IMR-90 (cell line): ENCODE data around the gene FYCO1. TPM values are rescaled to one million over a fixed set of nuclear protein-coding genes. Genes with fewer than 3 reads are reported as not detected.
A peak's percentile ranks its signal among the peaks of the same experiment; 100 is the strongest.

Experiments used
- ATAC-seq: fragments of 200-7000 bp; cut with Tn5 transposase; 2 replicates; pipeline ENCODE4 v1.9.1; 2020; ENCODE audit warnings: low read depth, mild to moderate bottlenecking, moderate library complexity
- BruUV-seq: library from RNA; stranded (reverse); fragments of 400-500 nt; replicated peaks from 2 replicates; lab custom pipeline; 2021; lab: Mats Ljungman, UMichigan
- CTCF ChIA-PET: fragments of 300-600 bp; formaldehyde crosslinking; extraction: SDS; loops from one replicate; lab custom pipeline; 2021; ENCODE audit warnings: antibody characterized with exemption; lab: Yijun Ruan, JAX
- POLR2A ChIA-PET: fragments of 300-600 bp; sonication (Branson Sonifier 250); formaldehyde crosslinking; loops from one replicate; lab custom pipeline; 2022; ENCODE audit warnings: antibody characterized with exemption; ENCODE audit not compliant: unreplicated experiment; lab: Charles Lee
- DNase-seq: peaks from one replicate; pipeline ENCODE4 v3.0.0; 2013
- H2AFZ ChIP-seq: replicated peaks from 2 replicates; pipeline ENCODE3; 2013; ENCODE audit warnings: low read length, mild to moderate bottlenecking; ENCODE audit not compliant: poor library complexity
- H2AK5ac ChIP-seq: 2 replicates; pipeline ENCODE4 v1.6.1; 2013; ENCODE audit warnings: low read depth, low read length, inconsistent platforms
- H2AK9ac ChIP-seq: replicated peaks from 2 replicates; pipeline ENCODE3; 2013; ENCODE audit warnings: mild to moderate bottlenecking, low read depth, low read length, moderate library complexity; ENCODE audit not compliant: poor library complexity
- H2BK120ac ChIP-seq: 2 replicates; pipeline ENCODE4 v1.6.1; 2013; ENCODE audit warnings: low read depth, low read length, inconsistent platforms
- H2BK15ac ChIP-seq: 3 replicates; pipeline ENCODE4 v1.6.1; 2013; ENCODE audit warnings: low read depth, low read length, inconsistent platforms
- H2BK20ac ChIP-seq: 2 replicates; pipeline ENCODE4 v1.6.1; 2013; ENCODE audit warnings: low read depth, mild to moderate bottlenecking, inconsistent platforms, low read length, moderate library complexity
- H2BK5ac ChIP-seq: 2 replicates; pipeline ENCODE4 v1.6.1; 2013; ENCODE audit warnings: mild to moderate bottlenecking, low read depth, low read length, inconsistent platforms; ENCODE audit not compliant: poor library complexity, severe bottlenecking
- H3K14ac ChIP-seq: replicated peaks from 2 replicates; pipeline ENCODE4 v1.6.1; 2013; ENCODE audit warnings: low read depth, low read length, inconsistent platforms
- H3K18ac ChIP-seq: 2 replicates; pipeline ENCODE4 v1.6.1; 2013; ENCODE audit warnings: low read depth, low read length, control low read depth
- H3K23ac ChIP-seq: 2 replicates; pipeline ENCODE4 v1.6.1; 2013; ENCODE audit warnings: low read depth, low read length, inconsistent platforms
- H3K27ac ChIP-seq: 2 replicates; pipeline ENCODE4 v1.5.1; 2013; ENCODE audit warnings: mild to moderate bottlenecking, control low read depth, low read length; ENCODE audit not compliant: insufficient read depth
- H3K27me3 ChIP-seq: 2 replicates; pipeline ENCODE4 v1.6.1; 2013; ENCODE audit warnings: low read length; ENCODE audit not compliant: control insufficient read depth, insufficient read depth
- H3K36me3 ChIP-seq: 2 replicates; pipeline ENCODE4 v1.6.1; 2013; ENCODE audit warnings: low read length, mixed read lengths; ENCODE audit not compliant: control insufficient read depth, insufficient read depth
- H3K4ac ChIP-seq: 2 replicates; pipeline ENCODE4 v1.6.1; 2013; ENCODE audit warnings: low read depth, low read length, inconsistent platforms
- H3K4me1 ChIP-seq: 2 replicates; pipeline ENCODE4 v1.6.1; 2013; ENCODE audit warnings: low read length, mixed read lengths; ENCODE audit not compliant: control insufficient read depth, insufficient read depth
- H3K4me2 ChIP-seq: 2 replicates; pipeline ENCODE4 v1.6.1; 2013; ENCODE audit warnings: low read depth, mild to moderate bottlenecking, control low read depth, low read length, moderate library complexity
- H3K4me3 ChIP-seq: 2 replicates; pipeline ENCODE4 v1.5.1; 2013; ENCODE audit warnings: low read depth, mild to moderate bottlenecking, control low read depth, low read length, moderate library complexity; ENCODE audit not compliant: insufficient read depth
- H3K56ac ChIP-seq: 2 replicates; pipeline ENCODE4 v1.6.1; 2013; ENCODE audit warnings: low read length, inconsistent platforms; ENCODE audit not compliant: insufficient read depth; ENCODE audit errors: extremely low read depth
- H3K79me1 ChIP-seq, 2 experiments: 2 replicates each; pipeline ENCODE4 v1.6.1; 2013; ENCODE audit warnings: low read length in 2 of 2, inconsistent platforms in 1 of 2, low read depth in 1 of 2
- H3K9ac ChIP-seq: 2 replicates; pipeline ENCODE4 v1.6.1; 2013; ENCODE audit warnings: low read depth, low read length, control low read depth
- H3K9me1 ChIP-seq: 2 replicates; pipeline ENCODE4 v1.6.1; 2013; ENCODE audit warnings: low read length, inconsistent platforms; ENCODE audit not compliant: insufficient read depth
- H3K9me3 ChIP-seq: 2 replicates; pipeline ENCODE4 v1.6.1; 2013; ENCODE audit warnings: low read length; ENCODE audit not compliant: control insufficient read depth, insufficient read depth
- H4K20me1 ChIP-seq: 2 replicates; pipeline ENCODE4 v1.6.1; 2013; ENCODE audit warnings: low read length, inconsistent platforms; ENCODE audit not compliant: insufficient read depth
- H4K5ac ChIP-seq: 2 replicates; pipeline ENCODE4 v1.6.1; 2013; ENCODE audit warnings: mild to moderate bottlenecking, low read depth, low read length, control low read depth
- H4K8ac ChIP-seq, 2 experiments: 2 replicates each; pipeline ENCODE4 v1.6.1; 2013; ENCODE audit warnings: low read depth in 2 of 2, low read length in 2 of 2, control low read depth in 1 of 2, inconsistent platforms in 1 of 2
- H4K91ac ChIP-seq: 2 replicates; pipeline ENCODE4 v1.6.1; 2013; ENCODE audit warnings: low read depth, low read length, inconsistent platforms; ENCODE audit not compliant: insufficient read depth
- BHLHE40 ChIP-seq: fragments of 150-350 bp; IDR thresholded peaks from 2 replicates; pipeline ENCODE4 v1.6.1; 2016; ENCODE audit warnings: mild to moderate bottlenecking, low read depth, low read length
- CEBPB ChIP-seq: IDR thresholded peaks from 2 replicates; pipeline ENCODE4 v1.6.1; 2012; ENCODE audit warnings: low read depth, low read length, improper control_type of control experiment
- CHD1 ChIP-seq: IDR thresholded peaks from 2 replicates; pipeline ENCODE4 v1.6.1; 2012; ENCODE audit warnings: low read depth, low read length, improper control_type of control experiment
- FOS ChIP-seq: fragments of 150-350 bp; IDR thresholded peaks from 2 replicates; pipeline ENCODE4 v1.6.1; 2016; ENCODE audit warnings: low read depth, low read length
- MAFK ChIP-seq: IDR thresholded peaks from 2 replicates; pipeline ENCODE4 v1.6.1; 2012; ENCODE audit warnings: low read depth, low read length, improper control_type of control experiment
- MAZ ChIP-seq: IDR thresholded peaks from 2 replicates; pipeline ENCODE4 v1.6.1; 2012; ENCODE audit warnings: low read depth, mild to moderate bottlenecking, low read length, improper control_type of control experiment, moderate library complexity, borderline replicate concordance
- MXI1 ChIP-seq: IDR thresholded peaks from 2 replicates; pipeline ENCODE4 v1.6.1; 2012; ENCODE audit warnings: low read depth, mild to moderate bottlenecking, low read length, moderate library complexity, borderline replicate concordance
- NFE2L2 ChIP-seq: fragments of 150-350 bp; IDR thresholded peaks from 2 replicates; pipeline ENCODE4 v1.6.1; 2016; ENCODE audit warnings: low read depth, mild to moderate bottlenecking, low read length
- POLR2A ChIP-seq: IDR thresholded peaks from 2 replicates; pipeline ENCODE4 v1.6.1; 2012; ENCODE audit warnings: mild to moderate bottlenecking, low read depth, low read length
- RAD21 ChIP-seq: IDR thresholded peaks from 2 replicates; pipeline ENCODE4 v1.6.1; 2012; ENCODE audit warnings: low read length, improper control_type of control experiment
- RCOR1 ChIP-seq: IDR thresholded peaks from 2 replicates; pipeline ENCODE4 v1.6.1; 2012; ENCODE audit warnings: mild to moderate bottlenecking, low read length, improper control_type of control experiment; ENCODE audit not compliant: insufficient replicate concordance
- RFX5 ChIP-seq: IDR thresholded peaks from 2 replicates; pipeline ENCODE4 v1.8.0; 2012; ENCODE audit warnings: low read depth, mild to moderate bottlenecking, low read length, moderate library complexity
- SMC3 ChIP-seq: fragments of 150-350 bp; IDR thresholded peaks from 2 replicates; pipeline ENCODE4 v1.6.1; 2016; ENCODE audit warnings: low read depth, mild to moderate bottlenecking, antibody characterized with exemption, low read length, moderate library complexity
- WGBS, 2 experiments: methylation state at CpG; one replicate each; pipeline versions ENCODE4 v1.1.5 to v1.1.7; 2013; ENCODE audit warnings: missing lambda C conversion rate in 2 of 2; ENCODE audit not compliant: insufficient read length in 1 of 2; ENCODE audit errors: extremely low coverage in 2 of 2; 5-methylcytosine and 5-hydroxymethylcytosine counted together
- dilution Hi-C: fragments of 300-500 bp; cut with HindIII; formaldehyde crosslinking; loops from one replicate; pipeline ENCODE4 v1.14.3; 2018; ENCODE audit warnings: low sequenced_read_pairs; ENCODE audit not compliant: unreplicated experiment
- in situ Hi-C: fragments of 300-500 bp; cut with MboI; formaldehyde crosslinking; loops from 3 replicates; pipeline ENCODE4 v1.14.3; 2019; ENCODE audit warnings: low sequenced_read_pairs, inconsistent platforms, mixed read lengths
- intact Hi-C: fragments of 100-400 bp; cut with micrococcal nuclease; formaldehyde crosslinking; loops from 2 replicates; pipeline ENCODE4 v1.10.0; 2022
- polyA plus RNA-seq, 3 experiments: library from polyadenylated mRNA; depleted of rRNA; stranded (reverse); fragments of >200 nt; gene quantifications; 2 replicates each; pipeline ENCODE4 v1.2.3, GENCODE V29; 2012; ENCODE audit warnings: low replicate concordance in 1 of 3
- total RNA-seq: library from RNA; depleted of rRNA; stranded (reverse); fragments of >200 nt; gene quantifications from 2 replicates; pipeline ENCODE4 v1.2.3, GENCODE V29; 2012
- TF ChIP-seq, protein P1 (sequence below): fragments of 150-350 bp; IDR thresholded peaks from 2 replicates; pipeline ENCODE4 v1.6.1; 2017; ENCODE audit warnings: mild to moderate bottlenecking, antibody characterized with exemption, low read length, low read depth
- TF ChIP-seq, protein P2 (sequence below): conservative IDR thresholded peaks from 2 replicates; pipeline ENCODE4 v1.5.1; 2012; ENCODE audit warnings: mild to moderate bottlenecking, low read depth, low read length, improper control_type of control experiment
- TF ChIP-seq, protein P3 (sequence below): fragments of 150-350 bp; IDR thresholded peaks from 2 replicates; pipeline ENCODE4 v1.6.1; 2016; ENCODE audit warnings: low read depth, mild to moderate bottlenecking, low read length, moderate library complexity, borderline replicate concordance

The FYCO1 gene
- total and polyA plus RNA-seq, 2 of the 4 experiments (the other 2 are of a cell fraction), result 13.7 to 20.1 TPM

DNA sequence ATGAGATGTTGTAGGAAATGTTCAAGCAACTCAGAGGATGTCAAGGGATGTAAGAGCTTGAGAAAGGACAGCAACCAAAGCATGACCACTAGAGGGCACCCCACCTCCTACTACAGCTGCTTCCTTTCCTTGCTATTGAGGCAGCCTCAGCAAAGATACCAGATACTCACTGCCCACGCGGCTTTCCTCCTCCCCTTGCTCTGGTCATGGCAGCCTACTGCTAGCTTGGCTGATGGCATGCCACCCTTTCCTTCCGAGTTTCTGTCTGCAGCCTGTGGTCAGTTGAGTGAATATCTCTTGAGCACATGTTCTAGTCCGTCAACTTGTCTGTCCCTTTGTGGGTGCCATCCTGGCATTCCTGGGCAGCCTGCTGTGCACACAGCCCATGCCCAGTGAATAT, 56.8 kb downstream of the FYCO1 start:
- dilution Hi-C loops, result no loop called here
- in situ Hi-C loops, result no loop called here

More for the DNA sequence above, 56.8 kb downstream of the FYCO1 start:
- Histone ChIP-seq H3K79me1 (no peaks in the 10 kb centered on the region), H2AK5ac (no peak overlapping the region), H2BK5ac (no peak overlapping the region), H3K23ac (no peak overlapping the region), H4K8ac (no peak overlapping the region), H3K27ac (no peak overlapping the region), H3K36me3 (peaks cover 14% of the 10 kb centered on the region), H3K14ac (no peak overlapping the region), H3K4me1 (peaks cover 4% of the 10 kb centered on the region), H2AK9ac (peak overlapping the region; percentile 31), H3K27me3 (no peaks in the 10 kb centered on the region), H2BK120ac (no peak overlapping the region), H3K4ac (peak overlapping the region; percentile 5; the same call in 1 of the 2 replicates), H3K4me2 (no peak overlapping the region), H4K91ac (no peak overlapping the region), H3K18ac (no peak overlapping the region), H3K9me3 (peaks cover 4% of the 10 kb centered on the region; the same call in 1 of the 2 replicates), H2AFZ (peak overlapping the region; percentile 9), H4K5ac (no peak overlapping the region), H2BK20ac (no peak overlapping the region), H2BK15ac (no peak overlapping the region), H3K9me1 (peaks cover 12% of the 10 kb centered on the region; the same call in 1 of the 2 replicates), H4K20me1 (no peaks in the 10 kb centered on the region), H3K4me3 (no peak overlapping the region), H3K56ac (no peak overlapping the region), H3K9ac (no peak overlapping the region)
- ChIA-PET CTCF (interaction anchor here (0.6 to 4.0 kb wide), 13 partner anchors 8 to 432 kb away, joined by 3 to 84 read pairs (median 4); partner anchors contain the start of gene CCR5), POLR2A (no interaction called here)
- ATAC-seq, result peak; percentile 96
- intact Hi-C loops, result loop anchor here (1.0 to 2.0 kb wide), 2 partner anchors 140 to 440 kb away; no protein-coding TSS in a partner anchor
- DNase-seq, result peak; percentile 91
- TF ChIP-seq, protein P1, sequence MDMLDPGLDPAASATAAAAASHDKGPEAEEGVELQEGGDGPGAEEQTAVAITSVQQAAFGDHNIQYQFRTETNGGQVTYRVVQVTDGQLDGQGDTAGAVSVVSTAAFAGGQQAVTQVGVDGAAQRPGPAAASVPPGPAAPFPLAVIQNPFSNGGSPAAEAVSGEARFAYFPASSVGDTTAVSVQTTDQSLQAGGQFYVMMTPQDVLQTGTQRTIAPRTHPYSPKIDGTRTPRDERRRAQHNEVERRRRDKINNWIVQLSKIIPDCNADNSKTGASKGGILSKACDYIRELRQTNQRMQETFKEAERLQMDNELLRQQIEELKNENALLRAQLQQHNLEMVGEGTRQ, result no peak
- TF ChIP-seq BHLHE40 (no peak), CEBPB (no peak), CHD1 (no peak), RCOR1 (no peak), MAFK (peak; percentile 40; the same call in 1 of the 2 replicates), SMC3 (peak; percentile 99), NFE2L2 (no peak), FOS (no peak), POLR2A (no peak), RFX5 (no peak), MXI1 (peak; percentile 60; the same call in 1 of the 2 replicates), MAZ (no peak), RAD21 (peak; percentile 97)
- TF ChIP-seq, protein P2, sequence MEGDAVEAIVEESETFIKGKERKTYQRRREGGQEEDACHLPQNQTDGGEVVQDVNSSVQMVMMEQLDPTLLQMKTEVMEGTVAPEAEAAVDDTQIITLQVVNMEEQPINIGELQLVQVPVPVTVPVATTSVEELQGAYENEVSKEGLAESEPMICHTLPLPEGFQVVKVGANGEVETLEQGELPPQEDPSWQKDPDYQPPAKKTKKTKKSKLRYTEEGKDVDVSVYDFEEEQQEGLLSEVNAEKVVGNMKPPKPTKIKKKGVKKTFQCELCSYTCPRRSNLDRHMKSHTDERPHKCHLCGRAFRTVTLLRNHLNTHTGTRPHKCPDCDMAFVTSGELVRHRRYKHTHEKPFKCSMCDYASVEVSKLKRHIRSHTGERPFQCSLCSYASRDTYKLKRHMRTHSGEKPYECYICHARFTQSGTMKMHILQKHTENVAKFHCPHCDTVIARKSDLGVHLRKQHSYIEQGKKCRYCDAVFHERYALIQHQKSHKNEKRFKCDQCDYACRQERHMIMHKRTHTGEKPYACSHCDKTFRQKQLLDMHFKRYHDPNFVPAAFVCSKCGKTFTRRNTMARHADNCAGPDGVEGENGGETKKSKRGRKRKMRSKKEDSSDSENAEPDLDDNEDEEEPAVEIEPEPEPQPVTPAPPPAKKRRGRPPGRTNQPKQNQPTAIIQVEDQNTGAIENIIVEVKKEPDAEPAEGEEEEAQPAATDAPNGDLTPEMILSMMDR, result peak; percentile 98
- TF ChIP-seq, protein P3, sequence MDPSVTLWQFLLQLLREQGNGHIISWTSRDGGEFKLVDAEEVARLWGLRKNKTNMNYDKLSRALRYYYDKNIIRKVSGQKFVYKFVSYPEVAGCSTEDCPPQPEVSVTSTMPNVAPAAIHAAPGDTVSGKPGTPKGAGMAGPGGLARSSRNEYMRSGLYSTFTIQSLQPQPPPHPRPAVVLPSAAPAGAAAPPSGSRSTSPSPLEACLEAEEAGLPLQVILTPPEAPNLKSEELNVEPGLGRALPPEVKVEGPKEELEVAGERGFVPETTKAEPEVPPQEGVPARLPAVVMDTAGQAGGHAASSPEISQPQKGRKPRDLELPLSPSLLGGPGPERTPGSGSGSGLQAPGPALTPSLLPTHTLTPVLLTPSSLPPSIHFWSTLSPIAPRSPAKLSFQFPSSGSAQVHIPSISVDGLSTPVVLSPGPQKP, result no peak
- no TSS peak for BruUV-seq
- WGBS, 2 experiments, result 0% methylated on average over 2 of the region's 4 CpGs; no CpG with 5 or more reads in 1 of the 2 experiments
